ENCODE measurements around the gene NUP50. TPM values are rescaled to one million over a fixed set of nuclear protein-coding genes. Genes with fewer than 3 reads are reported as not detected.

Gene NUP50
- total RNA-seq, 2 donors from 2014 or later = 14.3 to 20.8 TPM

DNA sequence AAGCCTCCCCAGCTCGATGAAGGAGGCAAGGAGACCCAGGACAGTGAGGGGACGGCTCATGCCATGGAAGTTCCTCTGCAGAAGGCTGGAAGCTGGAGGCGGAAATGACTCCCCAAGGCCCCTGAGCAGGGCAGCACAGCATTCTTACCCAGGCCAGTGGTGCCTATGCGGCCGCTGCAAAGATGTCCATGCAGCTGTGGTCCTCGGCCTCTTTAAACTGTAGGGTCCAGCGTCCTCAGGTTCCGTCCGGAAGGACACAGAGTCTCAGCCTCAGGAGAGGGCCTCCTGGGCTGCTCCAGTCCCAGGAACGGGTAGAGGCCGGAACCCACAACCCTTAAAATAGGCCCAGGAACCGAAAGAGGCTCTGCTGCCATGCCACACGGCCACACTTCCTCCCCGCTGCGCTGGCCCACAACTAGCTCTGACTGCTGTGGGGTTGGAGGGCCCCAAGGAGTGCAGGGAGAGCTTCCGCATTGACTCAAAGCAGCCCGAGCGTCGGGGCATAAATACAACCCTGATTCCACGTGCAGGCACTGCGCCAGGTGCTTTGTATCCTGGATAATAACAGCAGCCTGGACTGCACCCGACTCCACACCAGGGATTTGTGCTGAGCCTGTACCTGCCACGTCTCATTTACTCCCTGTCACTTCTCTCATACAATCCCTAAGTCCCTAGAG, 71.5 kb downstream of the NUP50 start:
- Histone ChIP-seq H3K36me3 (no peaks in the 10 kb centered on the region), H3K27me3 (no peaks in the 10 kb centered on the region), H3K4me1 (peaks cover 0 to 21% of the 10 kb centered on the region in 2 donors), H3K27ac (no peak overlapping the region), H3K9me3 (no peaks in the 10 kb centered on the region), H3K4me3 (no peak overlapping the region)
- DNase-seq (ENCODE audit: low spot score) = no peak
- TF ChIP-seq, protein P1, sequence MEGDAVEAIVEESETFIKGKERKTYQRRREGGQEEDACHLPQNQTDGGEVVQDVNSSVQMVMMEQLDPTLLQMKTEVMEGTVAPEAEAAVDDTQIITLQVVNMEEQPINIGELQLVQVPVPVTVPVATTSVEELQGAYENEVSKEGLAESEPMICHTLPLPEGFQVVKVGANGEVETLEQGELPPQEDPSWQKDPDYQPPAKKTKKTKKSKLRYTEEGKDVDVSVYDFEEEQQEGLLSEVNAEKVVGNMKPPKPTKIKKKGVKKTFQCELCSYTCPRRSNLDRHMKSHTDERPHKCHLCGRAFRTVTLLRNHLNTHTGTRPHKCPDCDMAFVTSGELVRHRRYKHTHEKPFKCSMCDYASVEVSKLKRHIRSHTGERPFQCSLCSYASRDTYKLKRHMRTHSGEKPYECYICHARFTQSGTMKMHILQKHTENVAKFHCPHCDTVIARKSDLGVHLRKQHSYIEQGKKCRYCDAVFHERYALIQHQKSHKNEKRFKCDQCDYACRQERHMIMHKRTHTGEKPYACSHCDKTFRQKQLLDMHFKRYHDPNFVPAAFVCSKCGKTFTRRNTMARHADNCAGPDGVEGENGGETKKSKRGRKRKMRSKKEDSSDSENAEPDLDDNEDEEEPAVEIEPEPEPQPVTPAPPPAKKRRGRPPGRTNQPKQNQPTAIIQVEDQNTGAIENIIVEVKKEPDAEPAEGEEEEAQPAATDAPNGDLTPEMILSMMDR (IDR thresholded peaks at IDR 0.05) = no peak

DNA sequence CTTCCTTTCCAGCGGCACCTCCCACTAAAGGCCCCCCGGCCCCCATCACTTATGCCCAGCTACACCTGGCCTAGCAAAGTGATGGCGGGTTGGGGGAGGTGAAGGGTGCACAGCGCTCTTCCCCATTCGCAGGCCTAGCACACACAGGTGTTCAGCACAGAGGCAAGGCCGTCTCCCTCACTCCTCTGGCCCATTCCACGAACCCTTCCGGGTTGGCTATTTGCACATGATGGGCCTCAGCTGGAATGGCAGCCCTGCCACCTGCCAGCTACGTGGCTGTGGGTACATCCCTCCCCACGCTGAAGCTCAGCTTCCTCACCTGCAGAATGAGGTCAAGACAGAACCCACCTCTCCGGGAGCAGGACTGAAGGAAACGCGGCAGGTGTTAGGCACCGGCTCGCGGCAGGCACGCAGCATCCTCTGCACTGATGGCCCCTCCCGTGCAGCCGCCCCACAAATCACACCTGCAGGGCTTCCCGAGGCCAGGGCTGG, 72.2 kb downstream of the NUP50 start:
- TF ChIP-seq, protein P1 (IDR thresholded peaks at IDR 0.05) = no peak
- no peaks in the 10 kb centered on the region for H3K36me3 ChIP-seq
- H3K9me3 ChIP-seq = no peaks in the 10 kb centered on the region
- no peak overlapping the region for H3K4me3 ChIP-seq
- no peak for DNase-seq (ENCODE audit: low spot score)
- H3K27ac ChIP-seq = no peak overlapping the region
- H3K4me1 ChIP-seq = peaks cover 0 to 22% of the 10 kb centered on the region in 2 donors
- H3K27me3 ChIP-seq = no peaks in the 10 kb centered on the region

DNA sequence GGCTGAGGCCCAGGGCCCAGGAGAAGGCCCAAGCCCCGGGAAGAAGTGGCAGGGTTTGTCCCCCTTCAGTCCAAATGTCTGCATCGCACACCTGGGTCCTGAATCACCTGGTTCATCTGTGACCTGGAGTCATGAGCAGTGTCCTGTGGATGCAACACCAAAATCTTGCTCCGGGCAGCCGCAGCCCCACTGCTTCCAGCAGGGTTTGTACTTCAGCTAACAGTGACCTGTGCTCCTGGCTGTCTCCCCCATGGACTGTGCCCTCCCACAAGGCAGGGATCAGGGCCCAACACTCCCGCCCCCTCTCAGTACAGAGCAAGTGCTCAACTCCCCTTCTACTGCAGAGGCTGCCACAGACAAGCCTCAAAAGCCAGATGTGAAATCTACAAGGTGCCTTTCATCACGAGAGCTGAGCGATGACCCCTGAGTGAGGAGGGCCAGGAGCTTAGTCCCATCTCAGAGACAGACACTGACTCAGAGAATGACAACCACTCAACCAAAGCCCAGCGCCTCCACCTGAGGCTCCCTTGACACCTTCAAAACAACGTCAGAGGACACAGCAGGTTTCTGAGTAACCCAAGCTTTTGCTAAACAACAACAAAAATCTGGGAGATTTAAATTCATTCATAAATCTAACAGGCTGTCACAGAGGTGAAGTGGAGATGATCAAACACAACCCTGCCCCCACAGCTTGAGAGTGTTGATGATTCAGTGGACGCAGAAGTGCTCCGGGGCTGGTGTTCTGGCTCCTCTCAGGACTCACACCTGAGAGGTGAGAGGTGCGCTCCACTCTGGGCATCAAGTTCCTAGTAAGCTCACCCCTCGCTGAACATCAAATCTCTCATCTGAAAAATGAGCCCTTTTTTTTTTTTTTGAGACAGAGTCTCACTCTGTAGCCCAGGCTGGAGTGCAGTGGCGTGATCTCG, 73.6 kb downstream of the NUP50 start:
- TF ChIP-seq, protein P1 (IDR thresholded peaks at IDR 0.05) = no peak
- Histone ChIP-seq H3K27me3 (no peaks in the 10 kb centered on the region), H3K4me3 (no peak overlapping the region), H3K4me1 (peaks cover 0 to 22% of the 10 kb centered on the region in 2 donors), H3K9me3 (no peaks in the 10 kb centered on the region), H3K27ac (no peak overlapping the region), H3K36me3 (no peaks in the 10 kb centered on the region)
- no peak for DNase-seq (ENCODE audit: low spot score)

MicroRNAs within 50 kb of the gene (microRNA counts, 767-probe panel; counts per million panel counts)
- 0 to 31.0 counts per million in 2 donors for microRNA hsa-miR-1249

Small RNA genes lying within 50 kb of the gene (microRNA-seq; reads per million reads assigned to microRNA genes)
- gene MIR1249 (ENCODE audit: borderline number of aligned reads in 2 of 2, borderline replicate concordance in 1 of 2) = 2.8 to 9.9 reads per million in 2 donors

Other genes starting within 250 kb of the NUP50 start
- gene PHF21B, start 153.9 kb upstream of the NUP50 start, total RNA-seq = 1 to 10 TPM; 1.4 to 2.2 TPM
- 10 to 100 TPM; 13.0 to 20.4 TPM for gene KIAA0930, start 77.0 kb downstream of the NUP50 start, total RNA-seq
- gene UPK3A, start 121.0 kb downstream of the NUP50 start, total RNA-seq = not detected
- 10 to 100 TPM; 11.6 to 12.4 TPM for gene FAM118A, start 146.0 kb downstream of the NUP50 start, total RNA-seq
- gene SMC1B, start 249.7 kb downstream of the NUP50 start, total RNA-seq = not detected
- not detected for gene RIBC2, start 249.8 kb downstream of the NUP50 start, total RNA-seq

All from right atrium auricular region (tissue), 2 donors.